Limb (tissue), 2 donors: ENCODE data around the gene LRP2.

Experiments used
- DNase-seq, 2 donors: peaks; one replicate each; pipeline ENCODE4 v3.0.0-alpha.2; 2016; ENCODE audit errors: extremely low spot score in 2 of 2

LRP2 gene

DNA sequence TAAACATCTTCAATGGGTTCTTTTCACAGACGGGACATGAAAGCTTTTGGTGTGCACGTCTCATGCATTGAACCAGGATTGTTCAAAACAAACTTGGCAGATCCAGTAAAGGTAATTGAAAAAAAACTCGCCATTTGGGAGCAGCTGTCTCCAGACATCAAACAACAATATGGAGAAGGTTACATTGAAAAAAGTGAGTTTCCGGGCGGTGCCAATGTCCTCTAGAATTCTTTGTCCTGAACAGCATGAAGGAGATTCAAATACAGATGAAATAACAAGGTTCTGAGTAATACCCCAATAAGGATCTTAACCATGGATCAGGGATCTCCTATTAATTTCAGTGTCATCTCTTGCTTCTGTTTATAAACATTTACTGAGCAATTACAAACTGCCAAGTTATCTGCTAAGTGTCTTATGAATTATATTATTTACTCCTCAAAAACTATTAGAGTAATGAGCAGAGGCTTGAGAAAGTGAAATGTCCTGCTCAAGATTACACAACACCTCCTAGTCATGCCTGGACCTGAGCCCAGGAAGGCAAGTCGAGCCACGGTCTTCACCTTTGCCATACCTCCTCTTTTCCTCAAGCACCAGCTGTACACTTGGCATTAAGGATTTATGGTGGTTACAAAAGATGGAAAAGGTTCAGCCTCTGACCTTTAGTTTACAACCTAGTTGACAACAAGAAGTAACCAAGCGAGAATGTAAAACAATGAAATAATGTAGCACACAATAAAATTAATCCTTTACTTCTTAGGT, 270.4 kb downstream of the LRP2 start:
- no peak for DNase-seq

DNA sequence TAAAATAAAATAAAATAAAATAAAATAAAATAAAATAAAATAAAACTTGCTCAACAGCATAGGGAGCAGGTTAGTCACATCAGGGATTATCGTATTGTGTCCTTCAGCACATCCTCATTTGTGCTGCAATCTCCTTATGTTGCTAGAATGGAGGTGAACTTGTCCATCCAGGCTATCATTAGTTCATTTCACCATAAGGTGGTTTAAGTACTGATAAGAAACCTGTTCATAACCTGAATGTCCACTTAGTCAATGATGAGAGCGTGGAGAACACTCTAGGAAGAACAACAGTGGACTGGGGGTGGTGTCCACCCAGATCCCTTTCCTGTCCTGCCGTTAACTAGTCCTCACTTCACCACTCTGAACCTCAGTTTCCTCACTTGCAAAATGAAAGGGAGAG, 271.1 kb downstream of the LRP2 start:
- DNase-seq = no peak

DNA sequence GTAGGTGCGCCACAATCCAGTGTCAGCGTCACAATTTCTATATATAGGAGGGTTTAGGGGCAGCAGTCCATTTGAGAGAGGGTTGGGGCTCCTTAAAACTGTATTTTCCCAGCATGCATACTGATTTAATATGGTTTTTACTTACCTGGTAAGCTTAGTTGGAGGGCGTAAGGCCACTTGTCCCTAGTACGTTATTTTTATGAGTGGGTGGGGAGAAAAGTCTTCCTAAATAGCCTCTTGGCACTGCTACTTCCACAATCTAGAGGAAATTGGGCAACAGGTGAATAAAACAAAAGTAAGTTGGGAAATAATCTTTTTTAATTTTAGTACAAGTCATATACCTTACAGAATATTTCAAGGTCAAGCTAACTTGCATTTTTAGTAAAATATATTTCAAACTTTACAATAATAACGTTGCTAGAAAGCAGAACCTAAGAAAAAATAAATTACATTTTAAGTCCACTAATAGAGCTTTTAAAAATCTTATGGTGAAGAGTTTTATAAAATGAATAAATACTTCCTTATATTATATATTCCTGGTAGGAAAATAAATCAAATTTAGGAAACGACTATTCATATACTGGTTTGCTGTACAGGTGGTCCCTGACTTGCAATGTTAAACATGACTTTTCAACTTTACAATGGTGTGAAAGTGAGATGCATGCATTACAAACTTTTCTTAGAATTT, 272.1 kb downstream of the LRP2 start:
- no peak for DNase-seq

DNA sequence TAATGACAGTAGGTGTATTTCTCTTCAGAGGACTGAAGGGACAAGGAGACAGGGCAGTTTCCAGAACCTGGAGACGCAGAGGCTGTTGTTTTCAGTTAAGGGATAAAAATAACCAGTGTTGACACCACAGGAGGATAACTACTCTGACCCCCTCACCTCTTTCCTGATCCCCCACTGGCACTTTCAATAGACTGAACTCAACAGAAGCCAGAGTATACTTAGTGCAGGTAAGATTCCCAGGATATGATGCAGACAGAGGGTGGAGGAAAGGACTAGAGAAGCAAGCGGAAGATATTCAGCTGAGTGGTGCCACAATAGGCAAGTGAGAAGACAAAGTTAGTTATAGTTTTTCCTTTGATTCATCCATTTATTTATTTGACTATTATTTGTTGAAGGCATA, 273.2 kb downstream of the LRP2 start:
- no peak for DNase-seq

DNA sequence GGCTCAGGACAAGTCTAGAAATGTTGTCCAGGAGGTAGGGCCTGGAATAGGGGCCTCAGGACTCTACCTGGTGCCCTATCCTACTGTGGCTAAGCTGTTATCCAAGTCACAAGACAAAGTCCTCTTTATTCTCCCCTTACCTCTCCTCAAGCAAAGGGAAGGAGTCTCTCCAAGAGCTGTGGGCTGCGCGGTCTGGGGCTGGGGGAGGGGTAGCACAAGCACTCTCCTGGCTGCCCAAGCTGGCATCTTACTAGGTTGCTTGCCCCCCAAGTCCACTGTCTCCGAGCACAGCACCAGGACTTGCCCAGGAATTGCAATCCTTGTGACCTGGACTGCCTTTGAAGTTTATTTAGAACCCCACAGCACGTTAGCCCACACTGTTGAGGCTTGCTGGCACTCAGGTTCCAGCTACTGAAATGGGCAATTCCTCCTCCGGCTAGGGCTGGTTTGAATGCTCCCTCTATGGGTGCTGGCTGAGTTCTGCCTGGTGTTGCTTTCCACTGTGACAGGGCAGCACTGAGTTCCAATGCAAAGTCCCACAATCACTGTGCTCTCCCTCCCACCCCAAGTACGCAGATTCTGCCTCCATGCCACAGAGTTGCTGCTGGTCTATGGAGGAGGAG, 274.5 kb downstream of the LRP2 start:
- DNase-seq = no peak

DNA sequence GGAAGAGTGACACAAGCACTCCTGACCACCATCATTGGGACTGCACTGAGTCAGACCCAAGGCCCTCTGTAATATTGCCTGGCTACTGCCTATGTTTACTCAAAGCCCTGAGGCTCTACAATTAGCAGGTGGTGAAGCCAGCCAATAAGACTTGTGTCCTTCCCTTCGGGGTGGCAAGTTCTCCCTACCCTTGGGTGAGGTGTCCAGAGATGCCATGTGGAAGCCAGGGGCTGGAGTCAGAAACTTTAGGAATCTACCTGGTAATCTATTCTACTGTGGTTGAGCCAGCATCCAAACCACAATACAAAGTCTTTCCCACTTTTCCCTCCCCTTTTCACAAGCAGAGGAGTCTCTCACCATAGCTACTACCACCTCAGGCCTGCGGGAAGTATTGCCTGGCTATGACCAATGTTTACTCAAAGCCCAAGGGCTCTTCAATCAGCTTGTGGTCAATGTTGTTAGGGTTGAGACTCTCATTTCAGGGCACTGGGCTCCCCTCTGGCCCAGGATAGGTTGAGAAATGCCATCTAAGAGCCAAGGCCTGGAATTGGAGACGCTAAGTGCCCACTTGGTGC, 275.4 kb downstream of the LRP2 start:
- DNase-seq = no peak

DNA sequence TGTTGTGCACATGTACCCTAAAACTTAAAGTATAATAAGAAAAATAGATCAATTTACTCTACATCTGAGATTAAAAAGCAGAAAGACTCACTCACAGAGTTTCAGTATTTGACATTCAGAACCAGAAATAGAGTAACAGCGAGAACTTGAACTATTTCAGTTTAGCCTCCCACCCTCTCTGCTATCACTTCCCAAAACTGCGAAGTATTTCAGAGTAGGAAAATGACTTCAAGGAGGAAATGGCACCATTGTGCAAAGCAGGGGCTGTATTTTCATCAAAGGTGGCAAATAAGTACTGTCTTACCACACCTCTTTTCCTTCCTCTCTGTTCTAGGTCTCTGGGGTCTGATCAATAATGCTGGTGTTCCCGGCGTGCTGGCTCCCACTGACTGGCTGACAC, 279.3 kb downstream of the LRP2 start:
- no peak for DNase-seq

DNA sequence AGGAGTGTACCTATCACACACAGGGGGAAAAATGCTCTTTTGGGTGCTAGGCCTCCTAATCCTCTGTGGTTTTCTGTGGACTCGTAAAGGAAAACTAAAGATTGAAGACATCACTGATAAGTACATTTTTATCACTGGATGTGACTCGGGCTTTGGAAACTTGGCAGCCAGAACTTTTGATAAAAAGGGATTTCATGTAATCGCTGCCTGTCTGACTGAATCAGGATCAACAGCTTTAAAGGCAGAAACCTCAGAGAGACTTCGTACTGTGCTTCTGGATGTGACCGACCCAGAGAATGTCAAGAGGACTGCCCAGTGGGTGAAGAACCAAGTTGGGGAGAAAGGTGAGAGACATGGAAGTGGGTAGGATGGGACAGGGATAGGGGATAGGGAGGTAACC, 280.8 kb downstream of the LRP2 start:
- no peak for DNase-seq

DNA sequence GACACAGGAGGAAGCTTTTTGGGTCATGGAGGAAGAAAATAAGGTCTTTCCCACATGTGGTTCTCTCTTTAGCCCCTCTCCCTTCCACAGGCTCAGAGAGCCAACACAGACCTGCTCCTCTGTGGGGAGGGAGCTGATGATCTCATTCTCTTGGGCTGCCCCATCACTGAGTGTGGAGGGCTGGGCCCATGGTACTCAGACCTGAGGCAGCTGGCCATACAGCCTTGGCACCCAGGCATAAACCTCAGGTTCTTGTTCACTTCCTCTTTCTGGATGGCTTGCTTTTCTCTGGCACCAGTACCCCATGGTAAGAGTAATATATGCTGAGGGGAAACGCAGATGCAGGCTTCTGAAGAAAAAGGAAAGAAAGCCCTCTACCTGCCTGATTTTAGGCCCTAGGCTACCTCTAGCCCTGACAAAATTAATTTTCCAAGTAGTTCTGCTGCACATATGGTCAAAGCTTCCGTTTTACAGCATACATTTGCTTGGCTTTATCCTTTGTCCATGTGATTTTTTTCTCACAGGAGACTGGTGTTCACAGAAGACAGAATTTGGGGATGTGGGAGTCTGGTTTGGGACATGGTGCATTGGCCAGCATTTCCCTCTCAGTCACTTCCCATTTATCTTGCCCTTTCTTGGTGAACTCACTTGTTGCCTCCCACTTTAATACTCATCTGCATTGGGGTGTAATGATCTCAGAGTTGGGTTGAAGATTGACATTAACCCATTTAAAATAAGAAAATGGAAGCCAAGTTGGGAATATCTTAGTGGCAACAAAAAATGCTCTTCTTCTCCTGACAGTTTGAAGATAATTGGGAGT, 281.9 kb downstream of the LRP2 start:
- DNase-seq = no peak

DNA sequence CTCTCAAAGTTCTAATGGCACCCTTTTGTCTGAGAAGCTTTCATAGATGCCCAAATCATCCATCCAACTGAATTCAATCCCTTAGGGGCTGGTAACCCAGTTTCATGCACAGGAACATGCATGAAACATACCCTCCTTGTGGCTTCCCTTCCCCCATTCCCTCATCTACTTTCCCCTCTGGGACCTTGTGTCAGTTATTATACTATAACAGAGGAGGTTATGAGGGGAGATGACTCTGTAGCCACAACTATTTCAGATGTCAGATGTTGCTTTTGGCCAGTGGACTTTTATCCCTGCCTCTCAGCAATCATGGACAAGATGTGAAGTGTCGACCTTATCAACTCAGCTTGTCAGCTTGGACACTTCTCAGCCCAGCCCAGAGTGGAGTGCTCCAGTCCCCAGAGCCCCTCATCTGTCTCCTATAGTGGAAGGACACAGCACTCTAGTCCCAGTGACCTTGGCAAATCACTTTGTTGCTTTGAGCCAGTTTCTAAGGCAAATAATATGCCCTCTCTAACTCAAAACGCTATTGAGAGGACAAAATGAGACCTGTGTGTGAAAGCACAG, 284.6 kb downstream of the LRP2 start:
- DNase-seq = no peak
